NCI-H1048 (cell line): ENCODE measurements around the gene CACNA1C.

Experiments
- DNase-seq: peaks from one replicate; lab custom pipeline; 2025; lab: John Stamatoyannopoulos, UW

CACNA1C gene

DNA sequence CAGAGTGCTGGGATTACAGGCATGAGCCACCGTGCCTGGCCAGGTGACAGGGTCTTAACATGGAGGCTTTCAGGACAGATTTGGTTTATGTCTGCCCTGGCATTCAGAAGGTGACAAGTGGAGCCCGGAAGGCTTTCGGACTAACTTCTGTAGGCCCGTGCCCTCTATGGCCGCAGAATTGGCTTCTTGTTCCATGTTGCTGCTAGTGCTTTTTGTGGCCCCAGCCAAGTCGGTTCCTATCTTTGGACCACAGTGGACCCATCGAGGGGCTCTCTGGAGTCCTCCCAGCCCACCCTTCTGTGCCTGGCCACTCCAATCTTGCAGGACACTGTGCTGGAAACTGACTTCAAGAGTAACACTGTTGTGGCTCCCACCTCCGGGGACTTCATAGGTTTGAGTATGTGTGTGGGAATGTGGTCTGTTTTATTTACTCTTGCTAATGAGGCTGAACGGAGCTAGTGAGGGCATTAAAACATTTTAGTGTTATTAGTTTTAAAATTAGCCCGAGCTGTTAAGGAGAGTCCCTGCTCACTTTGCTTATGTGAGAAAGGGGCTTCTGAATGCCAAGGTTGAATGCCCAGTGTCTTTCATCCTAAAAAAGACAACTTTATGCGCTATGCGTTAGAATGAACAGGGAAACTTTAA, 245.9 kb downstream of the CACNA1C start:
- DNase-seq: no peak

DNA sequence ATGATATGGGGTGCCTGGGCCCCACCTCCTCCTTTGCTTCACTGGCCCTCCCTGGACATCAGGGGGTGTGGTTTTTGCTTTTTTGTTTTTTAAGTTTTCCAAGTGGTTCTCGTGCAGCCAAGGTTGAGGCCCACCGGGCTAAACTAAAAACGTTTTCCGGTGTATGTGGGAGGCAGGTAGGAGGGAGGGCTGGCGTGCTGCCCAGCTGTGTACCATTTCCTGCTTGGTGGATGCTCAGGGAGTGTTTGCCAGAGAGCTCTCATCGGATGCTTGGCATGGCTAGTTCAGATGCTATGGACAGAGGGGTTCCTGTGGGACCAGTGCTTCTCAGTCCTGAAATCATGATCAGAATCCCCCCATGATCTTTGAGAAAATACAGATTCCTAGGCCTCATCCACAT, 246.4 kb downstream of the CACNA1C start:
- no peak for DNase-seq

DNA sequence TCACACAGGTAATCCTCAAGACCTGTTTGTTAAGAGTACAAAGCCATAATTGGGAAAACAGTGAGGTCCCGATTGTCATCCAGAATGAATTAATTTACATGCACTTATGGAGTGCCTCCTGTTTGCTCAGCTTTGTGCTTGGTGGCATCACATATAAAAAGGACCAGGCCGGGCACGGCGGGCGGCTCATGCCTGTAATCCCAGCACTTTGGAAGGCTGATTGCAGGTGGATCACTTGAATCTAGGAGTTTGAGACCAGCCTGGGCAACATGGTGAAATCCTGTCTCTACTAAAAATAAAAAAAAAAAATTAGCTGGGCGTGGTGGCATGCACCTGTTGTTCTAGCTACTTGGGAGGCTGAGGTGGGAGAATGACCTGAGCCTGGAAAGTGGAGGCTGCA, 247.4 kb downstream of the CACNA1C start:
- DNase-seq: no peak

DNA sequence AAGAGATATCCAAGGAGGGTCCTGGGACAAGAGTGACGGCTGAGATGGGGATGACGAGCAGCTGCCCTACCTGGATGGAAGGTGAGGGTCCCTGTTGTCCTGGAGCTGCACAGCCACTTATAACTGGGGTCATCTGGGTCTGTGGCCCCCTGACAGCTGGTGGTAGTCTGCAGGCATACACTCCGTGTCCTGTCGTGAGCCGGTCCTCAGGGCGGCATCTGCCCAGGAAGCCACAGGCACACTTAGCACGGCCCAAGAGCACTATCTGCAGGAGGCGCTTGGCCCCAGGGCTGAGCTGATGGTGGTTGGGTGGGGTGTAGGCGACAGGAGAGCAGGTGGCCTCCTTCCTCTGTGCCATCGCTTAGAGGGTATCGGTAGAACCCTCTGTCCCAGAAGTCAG, 248.1 kb downstream of the CACNA1C start:
- DNase-seq: no peak

DNA sequence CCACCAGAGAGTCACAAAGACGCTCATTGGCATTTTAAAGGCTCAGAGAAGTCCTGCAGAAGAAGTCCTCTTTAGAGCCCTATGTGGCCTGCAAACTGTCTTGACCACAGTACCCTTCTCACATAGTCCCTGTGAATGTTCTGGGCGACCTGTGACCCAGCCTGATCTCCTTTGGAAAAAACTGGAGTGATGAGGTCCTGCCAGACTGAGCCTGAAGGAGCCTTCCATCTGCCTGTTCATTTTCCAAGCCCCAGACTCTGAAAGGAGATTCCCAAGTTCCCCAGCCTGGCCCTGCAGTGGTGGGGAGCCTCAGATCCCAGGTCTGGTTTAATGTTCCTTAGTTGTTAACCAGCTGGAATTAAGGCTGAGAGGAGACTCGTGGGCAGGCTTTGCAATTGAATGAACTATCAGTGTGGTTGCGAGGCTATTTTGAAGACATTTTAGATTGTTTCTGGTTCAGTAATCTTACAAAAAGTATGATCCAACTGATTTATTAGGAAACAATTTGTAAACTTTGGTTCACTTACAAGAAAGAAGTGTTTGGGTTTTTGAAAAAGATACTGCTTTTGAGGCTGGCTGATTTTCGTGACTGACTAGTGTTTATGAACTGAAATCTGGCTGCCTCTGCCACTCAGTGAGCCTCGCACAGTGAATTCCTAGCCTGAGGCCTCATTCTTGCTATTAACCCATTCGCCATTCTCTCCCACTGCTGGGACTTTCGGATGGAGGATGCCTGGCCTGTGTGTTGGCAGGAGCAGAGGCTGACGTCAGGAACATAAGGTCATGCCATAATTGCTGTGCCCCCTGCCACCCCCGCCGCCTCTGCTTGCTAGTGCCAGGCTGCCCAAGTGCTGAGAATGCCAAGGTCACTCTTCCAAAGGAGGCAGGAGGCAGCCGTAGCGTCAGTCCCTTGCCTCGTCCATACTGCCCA, 249.0 kb downstream of the CACNA1C start:
- DNase-seq: no peak

DNA sequence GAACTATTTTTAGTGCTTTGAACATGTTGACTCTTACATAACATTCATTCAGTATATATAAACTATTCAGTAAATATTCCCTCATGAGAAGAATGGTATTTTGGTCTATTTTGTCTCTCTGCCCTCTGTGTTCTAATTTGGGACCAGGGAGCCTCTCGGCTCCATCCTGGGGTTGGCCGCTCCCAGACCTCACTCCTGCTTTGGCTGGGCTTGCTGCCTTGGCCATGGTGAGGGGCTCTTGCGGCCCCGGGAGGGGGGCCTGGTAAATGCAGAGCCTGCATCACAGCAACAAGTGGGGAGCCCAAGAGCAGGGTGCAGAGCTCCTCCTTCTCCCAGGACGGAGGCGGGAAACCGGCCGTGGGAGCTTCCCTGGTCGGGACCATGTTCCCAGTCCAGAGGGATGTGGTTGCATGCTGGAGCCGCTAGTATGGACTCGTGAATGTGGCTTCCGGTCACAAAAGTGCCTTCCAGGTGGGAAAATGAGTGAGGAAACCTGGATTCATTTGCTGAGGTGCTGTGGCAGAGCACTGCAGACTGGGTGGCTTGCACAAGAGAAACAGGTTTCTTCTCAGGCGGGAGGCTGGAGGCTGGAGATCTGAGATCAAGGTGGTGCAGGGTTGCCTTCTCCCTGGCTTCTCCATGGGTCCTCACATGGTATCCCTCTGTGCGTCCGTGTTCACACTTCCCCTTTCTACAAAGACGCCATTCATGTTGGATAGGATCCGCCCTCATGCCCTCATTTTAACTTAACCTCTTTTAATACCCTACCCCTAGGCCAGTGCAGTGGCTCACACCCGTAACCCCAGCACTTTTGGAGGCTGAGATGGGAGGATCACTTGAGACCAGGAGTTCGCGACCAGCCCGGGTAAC, 250.2 kb downstream of the CACNA1C start:
- DNase-seq: no peak

DNA sequence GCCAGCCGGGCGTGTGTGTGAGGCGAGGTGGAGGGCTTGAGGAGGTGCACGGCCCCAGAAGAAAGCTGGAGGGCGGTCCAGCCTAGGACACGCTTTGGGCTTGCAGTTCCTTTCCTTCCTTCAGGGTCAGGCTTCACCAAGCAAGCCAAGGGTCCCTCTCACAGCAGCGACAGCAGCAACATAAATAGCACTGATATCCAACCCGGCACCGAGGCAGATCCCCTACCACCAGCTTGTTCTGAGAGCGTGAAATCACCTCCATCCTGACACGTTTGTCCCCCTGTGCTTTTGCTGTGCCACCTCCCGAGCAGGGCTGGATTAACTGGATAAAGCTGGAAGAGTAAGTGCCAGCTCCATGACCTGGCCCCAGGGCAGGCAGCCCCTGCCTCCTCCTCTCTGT, 251.4 kb downstream of the CACNA1C start:
- no peak for DNase-seq

DNA sequence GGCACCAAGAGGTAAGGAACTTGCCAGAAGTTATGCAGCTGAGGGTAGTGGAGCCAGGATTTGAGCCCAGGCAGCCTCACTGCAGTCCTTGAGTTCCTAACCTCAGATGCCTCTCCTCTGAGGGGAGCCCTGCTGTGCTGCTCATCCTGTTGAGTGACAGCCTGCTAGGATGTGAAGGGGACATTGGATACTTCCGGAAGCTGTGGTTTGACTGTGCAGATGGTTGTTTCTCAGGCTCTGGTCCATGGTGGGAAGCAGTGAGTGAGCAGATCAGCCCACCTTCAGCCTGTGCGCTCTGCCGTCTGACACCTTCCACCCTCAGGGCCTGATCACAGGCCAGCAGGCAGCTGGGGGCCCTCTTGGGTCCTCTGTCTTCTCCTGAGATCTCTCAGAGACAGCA, 253.2 kb downstream of the CACNA1C start:
- no peak for DNase-seq

DNA sequence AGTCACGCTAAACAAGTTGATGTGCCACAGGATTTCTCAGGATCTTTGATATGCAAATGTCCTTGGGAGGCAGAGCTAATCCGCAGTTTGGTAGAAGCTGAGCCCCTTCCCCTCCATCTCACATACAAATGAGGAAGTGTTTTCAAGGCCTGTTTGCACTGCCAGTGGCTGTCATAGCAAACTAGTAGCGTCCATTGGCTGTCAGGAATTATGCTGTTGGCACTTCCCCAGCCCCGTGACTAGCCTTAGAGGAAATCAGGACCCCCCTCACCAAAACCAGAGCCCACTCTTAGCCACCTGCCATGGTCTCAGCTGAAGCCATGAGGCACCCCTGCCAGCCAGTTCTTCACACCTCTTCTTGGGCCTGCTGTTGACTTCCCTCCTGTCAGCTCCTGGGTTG, 253.9 kb downstream of the CACNA1C start:
- no peak for DNase-seq

DNA sequence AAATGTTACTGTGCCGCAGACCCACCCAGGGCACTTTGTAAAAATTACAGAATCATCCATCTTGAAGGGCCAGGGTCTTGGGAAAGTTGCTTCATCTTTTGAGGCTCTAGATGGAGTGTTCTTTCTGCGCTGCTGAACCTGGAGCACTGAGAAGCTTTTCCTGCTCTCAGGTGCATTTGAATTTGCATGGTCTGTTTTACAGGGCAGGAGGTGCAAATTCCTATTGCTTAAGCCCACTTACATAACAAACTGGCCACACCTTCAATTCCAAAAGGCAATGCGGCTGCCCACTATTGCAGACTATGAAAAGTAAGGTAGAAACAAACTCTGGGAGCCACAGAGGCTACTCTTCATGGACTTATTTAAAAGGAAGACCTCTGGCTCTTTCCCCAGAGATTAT, 254.8 kb downstream of the CACNA1C start:
- no peak for DNase-seq

DNA sequence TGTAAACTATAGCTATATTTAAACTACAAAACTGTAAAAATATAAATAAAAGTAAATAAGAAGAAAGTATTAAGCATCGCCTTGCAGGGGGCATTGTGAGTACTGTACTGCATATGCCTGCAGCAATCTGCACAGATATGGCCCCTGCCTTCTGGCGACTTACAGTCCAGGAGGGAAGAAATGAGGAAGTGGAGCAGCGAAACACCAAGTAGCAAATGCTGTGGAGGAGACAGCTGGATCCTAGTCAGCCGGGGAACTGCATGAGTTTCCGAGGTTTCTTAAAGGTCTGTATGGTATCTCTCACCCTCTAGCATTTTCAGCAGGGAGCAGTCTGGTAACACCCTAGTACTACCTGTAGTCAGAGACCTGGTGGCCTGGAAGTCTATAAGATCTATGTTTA, 256.9 kb downstream of the CACNA1C start:
- DNase-seq: no peak

DNA sequence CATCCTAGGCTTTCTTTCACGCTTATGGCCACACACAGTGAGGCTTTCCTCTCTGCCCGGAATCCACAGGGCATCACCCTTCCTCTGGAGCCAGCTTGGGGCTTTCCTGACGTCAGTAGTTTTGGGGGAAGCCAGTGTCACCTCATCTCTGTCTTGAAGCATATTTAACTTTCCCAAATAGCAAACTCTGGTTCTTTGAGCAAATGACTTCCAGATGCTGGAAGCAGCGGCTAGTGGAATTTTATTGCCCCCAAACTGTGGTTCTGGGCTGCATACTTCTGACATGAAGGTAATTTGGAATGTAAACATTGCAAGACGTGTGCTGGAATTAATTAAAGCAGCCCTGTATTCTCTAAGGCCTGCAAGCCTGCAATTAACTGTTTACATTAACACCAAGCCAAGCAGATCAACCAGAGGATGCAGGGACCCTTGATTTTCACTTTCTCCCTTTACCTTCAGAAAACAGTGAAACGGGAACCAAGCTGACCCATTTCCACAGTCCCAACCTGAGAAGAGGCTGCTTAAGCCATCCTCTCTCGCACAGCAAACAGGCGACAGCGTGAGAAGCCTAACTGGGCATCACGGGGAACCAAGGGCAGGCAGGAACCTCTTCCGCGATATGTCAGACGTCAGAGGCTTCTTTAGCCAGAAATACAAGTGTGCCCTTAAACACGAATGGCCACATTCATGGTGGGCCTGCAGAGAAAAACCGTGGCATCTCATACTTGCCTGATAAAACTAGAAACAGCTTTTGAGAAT, 258.4 kb downstream of the CACNA1C start:
- DNase-seq: no peak

DNA sequence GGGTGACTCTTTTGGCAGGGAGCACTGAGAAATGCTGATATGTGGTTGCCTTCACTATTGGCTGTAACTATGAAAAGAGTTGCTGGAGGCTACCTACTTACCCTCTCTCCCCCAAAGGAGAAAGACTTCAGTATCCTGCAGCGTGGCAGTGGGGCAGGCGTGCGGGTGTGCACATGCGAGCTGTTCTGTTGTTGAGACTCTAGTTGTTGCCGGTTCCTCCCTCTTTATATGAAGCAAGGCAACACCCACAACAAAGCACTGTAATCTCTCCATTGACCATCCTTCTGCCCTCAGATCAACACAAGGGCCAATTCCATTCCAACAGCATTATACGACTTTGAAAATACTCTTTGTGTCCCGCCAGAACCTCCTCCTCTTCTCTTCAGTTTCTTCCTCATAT, 259.4 kb downstream of the CACNA1C start:
- no peak for DNase-seq

DNA sequence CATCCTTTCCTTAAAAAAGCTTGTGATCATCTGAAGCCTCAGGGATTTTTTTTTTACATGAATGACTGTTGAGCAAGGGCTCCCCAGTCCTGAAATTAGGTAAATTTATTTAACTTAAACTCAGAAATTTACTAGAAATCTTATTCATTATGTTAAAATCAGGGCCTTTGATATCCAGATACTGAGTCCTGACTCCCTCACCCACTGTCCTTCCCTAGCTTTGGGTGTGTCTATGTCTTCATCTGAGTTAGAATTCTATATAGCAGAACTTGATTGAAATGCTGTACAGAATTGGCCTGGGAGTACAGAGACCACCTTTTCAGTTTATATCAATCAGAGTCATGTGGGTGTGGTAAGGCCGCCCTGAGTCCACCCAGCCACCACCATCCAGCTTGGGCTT, 260.0 kb downstream of the CACNA1C start:
- no peak for DNase-seq

DNA sequence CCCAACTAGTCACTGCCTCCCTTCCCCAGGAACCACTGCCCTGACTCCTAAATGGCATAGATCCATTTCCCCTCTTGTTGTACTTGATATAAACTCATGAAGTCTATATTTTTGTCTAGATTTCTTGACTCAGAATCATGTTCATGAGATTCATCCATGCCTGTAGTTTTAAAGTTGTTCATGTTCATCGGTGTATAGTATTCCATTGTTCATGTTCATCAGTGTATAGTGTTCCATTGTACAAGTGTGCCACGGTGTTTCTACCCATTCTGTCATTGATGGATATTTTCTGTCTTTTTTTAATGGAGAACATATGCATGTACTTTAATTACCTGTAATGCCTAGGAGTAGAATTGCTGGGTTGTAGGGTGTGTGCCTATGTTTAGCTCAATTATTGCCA, 261.7 kb downstream of the CACNA1C start:
- no peak for DNase-seq

DNA sequence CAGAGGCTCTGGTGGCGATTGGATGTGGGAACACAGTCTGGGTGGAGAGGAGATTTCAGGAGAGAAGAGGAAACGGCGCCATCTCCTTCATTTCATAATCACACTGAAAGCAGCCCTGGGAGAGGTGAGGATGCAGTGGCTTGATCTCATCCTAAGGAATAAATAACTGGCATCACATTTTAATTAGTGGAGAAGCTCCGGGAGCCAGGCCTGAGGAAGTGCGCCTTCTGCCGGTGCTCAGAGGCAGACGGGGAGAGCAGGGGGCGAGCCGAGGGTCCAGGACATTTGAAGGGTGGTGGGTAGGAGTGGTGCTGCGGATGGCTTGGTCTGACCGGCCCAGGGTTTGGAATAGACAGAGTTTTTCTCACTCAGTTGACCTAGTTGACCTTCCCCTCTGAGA, 265.0 kb downstream of the CACNA1C start:
- no peak for DNase-seq

DNA sequence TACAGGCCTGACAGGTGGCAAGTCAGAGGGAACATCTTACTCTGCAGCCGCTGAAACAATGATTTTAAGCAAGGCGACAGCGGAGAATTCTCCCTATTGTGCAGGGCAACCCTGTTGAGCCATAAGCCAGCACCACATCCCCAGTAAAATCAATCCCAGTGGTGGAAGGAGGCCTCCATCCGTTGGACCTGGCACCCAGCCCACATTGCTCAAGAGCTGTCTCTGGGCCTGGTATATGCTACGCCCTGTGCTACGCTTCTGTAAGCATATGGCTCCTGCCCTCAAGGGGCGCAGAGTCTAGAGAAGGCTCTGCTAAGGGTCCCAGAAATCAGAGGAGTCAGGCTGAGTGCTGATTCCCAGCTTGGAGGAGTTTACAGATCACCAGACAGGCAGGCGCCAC, 265.5 kb downstream of the CACNA1C start:
- no peak for DNase-seq

DNA sequence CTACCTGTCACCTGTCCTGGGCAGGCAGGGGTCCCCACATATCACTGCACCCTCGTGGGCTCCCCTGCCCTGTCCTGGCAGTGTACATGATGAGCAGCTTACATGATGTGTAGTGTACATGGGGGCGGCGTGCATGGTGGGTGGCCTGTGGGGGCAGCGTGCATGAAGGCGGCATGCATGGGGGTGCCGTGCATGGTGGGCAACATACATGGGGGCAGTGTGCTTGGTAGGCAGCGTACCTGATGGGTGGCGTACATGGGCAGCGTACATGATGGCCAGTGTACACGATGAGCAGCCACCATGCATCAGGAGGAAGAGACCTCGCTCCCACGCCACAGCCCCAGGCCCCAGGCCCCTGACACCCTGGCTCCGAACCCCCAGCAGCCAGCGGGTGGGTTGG, 266.3 kb downstream of the CACNA1C start:
- DNase-seq: no peak

DNA sequence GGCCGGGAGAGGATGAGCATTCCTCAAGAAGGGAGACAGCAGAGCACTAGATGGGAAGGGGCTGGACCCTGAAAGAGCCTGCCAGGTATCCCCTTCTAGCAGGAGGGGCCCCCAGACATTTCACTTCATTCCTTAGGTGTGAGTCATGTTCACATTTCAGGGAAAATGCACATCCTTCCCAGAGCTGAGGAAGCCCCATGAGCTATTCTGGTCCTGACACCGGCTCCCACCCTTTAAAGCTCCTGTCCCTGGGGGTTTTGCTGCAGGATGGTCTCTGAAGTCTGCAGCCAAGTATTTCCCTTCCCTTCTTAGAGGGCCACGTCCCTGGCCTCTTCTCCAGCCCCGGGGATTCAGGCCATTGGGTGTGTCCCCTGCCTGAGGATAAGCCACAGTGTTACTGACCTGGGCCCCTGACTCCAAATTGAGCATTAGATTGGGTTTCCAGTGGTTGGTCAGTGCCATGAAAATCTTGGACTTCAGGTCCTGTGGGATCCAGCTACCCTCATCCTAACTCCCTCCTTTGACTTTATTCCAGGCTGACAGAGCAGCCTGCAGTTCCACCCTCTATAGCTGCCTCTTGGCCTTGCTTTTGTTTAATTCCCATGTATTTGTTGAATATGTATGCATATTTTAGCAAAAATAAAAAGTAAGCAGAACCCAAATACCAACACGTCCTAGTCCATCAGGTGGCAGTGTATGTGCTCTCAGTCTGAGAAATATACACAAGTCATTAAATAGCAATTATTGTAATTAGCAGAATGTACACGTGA, 267.1 kb downstream of the CACNA1C start:
- no peak for DNase-seq

DNA sequence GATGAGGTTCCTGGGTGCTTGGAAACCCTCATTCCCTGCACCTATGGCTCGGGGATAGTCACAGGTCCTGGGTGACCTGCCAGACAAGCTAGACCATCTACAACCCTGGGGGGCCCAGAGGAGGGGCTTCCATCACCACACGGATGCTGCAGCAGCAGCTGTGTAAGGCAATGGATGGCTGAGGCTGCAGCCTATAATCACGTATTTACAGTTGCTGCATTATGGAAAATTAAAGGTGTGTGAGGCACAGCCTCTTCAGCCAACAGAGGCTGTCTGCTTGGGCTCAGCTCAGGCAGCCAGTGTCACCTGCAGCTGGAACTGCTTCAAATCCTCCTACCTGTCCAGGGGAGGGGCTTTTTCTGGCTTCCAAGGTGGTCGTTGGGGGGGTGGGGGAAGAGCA, 268.1 kb downstream of the CACNA1C start:
- DNase-seq: no peak

DNA sequence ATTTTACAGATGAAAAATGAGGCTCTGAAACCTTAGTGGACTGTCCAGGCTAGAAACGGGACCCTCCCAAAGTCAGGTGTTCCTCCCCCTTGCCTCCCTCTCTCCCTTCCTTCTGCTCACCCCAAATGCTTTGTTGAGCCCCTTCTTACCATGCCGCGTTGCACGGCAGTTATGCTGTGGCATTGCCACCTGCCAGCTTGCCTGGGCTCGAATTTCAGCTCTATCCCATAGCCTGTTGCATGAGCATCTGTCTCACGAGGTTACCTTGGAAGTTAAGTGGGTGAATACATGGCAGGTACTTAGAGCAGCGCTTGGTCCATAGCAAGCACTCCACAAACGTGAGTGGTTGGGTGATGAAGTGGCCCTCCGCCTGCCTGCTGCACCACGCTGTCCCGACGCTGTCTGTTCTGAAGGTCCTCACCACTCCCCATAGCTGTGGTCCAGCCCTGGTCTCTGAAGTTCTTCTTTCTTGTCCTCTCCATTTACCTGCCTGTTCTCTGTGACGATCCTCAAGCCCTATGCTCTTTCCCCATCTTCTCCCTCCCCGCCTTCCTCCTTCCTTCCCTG, 269.9 kb downstream of the CACNA1C start:
- DNase-seq: no peak
